Measurements from ENCODE around the gene MLC1. TPM values are rescaled to one million over a fixed set of nuclear protein-coding genes. Genes with fewer than 3 reads are reported as not detected.

Gene MLC1
- total RNA-seq, 1 donor from 2014 or later: 0.52 TPM

DNA sequence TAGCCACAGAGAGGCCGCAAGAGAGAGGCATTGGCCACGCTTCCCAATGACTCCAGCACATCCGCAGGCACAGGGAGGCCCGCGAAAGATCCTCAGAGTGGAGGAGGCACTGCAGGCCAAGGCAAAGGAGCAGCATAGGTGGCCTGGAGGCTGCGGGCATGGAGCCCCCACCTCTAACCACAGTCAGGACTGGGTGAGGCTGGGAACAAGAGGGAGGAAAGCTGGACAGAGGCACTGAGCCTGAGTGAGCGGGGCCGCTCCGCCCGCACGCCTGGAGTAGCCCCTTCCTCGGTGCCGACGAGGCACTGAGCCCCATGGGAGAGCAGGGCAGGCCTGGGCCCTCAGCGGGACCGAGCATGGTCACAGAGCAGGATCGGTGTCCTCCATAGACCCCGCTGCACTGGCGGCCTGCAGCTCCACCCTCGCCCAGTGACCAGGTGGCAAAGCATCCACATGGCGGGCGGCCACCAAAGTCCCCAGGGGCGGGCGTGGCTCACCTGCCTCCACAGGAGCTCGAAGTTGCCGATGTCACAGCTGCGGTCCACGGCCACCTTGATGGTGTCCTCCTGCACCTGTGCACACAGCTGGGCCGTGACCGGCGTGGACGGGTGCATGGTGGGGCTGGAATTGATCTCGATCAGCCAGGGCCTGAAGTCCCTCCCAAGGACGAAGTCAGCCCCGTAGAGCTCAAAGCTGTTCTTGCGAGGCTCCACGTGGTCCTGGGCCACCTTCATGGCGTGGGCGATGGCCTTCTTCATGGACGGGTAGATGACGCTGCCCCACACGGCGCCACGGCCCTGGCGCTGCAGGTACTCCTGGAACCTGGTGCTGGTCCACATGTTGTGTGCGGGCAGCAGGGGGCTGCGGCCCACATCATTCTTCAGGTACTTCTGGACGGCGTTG, 53.8 kb downstream of the MLC1 start:
- no peaks in the 10 kb centered on the region for H3K36me3 ChIP-seq (ENCODE audit: control insufficient read depth in 3 of 3, insufficient read depth in 3 of 3, low read length in 3 of 3)
- peaks cover 41 to 61% (median 55%) of the 10 kb centered on the region in 3 donors for H3K27me3 ChIP-seq (ENCODE audit: control insufficient read depth in 3 of 3, insufficient read depth in 3 of 3, low read length in 3 of 3)
- peaks cover 8 to 9% (median 8%) of the 10 kb centered on the region in 3 donors for H3K4me1 ChIP-seq (ENCODE audit: control insufficient read depth in 3 of 3, insufficient read depth in 3 of 3, low read length in 3 of 3)
- H3K9me3 ChIP-seq (ENCODE audit: control insufficient read depth in 3 of 3, low read length in 3 of 3): no peaks in the 10 kb centered on the region
- no peak overlapping the region for H3K4me3 ChIP-seq (ENCODE audit: low read length in 3 of 3)
- no peak overlapping the region for H3K27ac ChIP-seq (ENCODE audit: low read depth, low read length)
- H3K9ac ChIP-seq (ENCODE audit: low read depth in 1 of 3, low read length in 3 of 3): no peak overlapping the region

DNA sequence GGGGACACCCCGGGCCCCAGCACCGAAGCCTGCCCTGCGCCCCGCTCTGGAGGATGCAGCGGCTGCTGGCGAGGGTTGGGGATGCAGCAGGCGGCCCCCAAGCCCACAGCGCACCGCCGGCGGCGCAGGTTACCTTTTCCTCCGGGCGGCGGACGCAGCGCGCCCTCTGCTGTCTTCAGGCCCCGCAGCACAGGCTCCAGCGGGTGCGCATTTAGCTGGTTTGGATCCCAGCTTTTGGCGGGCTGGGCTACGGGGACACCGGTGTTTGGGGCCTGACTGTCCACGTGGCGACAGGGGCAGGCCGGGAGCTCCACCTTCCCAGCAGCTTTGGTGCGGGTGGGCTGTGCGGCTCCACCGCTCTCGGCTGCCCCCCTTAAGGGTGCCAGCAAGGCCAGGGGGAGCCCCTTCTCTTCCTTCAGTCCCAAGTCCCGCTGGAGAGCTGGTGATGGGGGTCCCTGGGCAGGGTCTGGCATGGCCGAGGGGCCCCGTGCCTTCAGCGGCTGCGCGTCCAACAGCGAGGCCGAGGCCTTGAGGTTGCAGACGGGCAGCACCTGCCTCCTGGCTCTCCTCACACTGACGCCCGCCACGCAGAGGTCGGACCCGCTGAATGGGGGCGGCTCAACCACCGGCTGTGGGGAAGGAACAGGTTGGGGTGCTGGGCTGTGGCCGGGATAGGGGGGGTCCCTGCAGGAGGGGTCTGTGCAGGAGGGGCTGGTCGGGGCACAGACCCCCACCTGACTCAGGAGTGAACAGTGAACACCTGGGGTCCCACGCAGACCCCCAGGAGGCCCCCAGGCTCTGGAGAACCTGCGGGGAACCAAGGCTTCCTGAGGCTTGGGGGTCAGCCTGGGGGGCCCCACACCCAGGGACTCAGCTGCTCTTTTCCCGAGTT, 54.7 kb downstream of the MLC1 start:
- Histone ChIP-seq H3K4me3 (ENCODE audit: low read length in 3 of 3) (no peak overlapping the region), H3K27me3 (ENCODE audit: control insufficient read depth in 3 of 3, insufficient read depth in 3 of 3, low read length in 3 of 3) (peaks cover 44 to 61% (median 54%) of the 10 kb centered on the region in 3 donors), H3K9me3 (ENCODE audit: control insufficient read depth in 3 of 3, low read length in 3 of 3) (no peaks in the 10 kb centered on the region), H3K27ac (ENCODE audit: low read depth, low read length) (no peak overlapping the region), H3K36me3 (ENCODE audit: control insufficient read depth in 3 of 3, insufficient read depth in 3 of 3, low read length in 3 of 3) (no peaks in the 10 kb centered on the region), H3K4me1 (ENCODE audit: control insufficient read depth in 3 of 3, insufficient read depth in 3 of 3, low read length in 3 of 3) (peaks cover 8 to 9% (median 8%) of the 10 kb centered on the region in 3 donors), H3K9ac (ENCODE audit: low read depth in 1 of 3, low read length in 3 of 3) (no peak overlapping the region)

DNA sequence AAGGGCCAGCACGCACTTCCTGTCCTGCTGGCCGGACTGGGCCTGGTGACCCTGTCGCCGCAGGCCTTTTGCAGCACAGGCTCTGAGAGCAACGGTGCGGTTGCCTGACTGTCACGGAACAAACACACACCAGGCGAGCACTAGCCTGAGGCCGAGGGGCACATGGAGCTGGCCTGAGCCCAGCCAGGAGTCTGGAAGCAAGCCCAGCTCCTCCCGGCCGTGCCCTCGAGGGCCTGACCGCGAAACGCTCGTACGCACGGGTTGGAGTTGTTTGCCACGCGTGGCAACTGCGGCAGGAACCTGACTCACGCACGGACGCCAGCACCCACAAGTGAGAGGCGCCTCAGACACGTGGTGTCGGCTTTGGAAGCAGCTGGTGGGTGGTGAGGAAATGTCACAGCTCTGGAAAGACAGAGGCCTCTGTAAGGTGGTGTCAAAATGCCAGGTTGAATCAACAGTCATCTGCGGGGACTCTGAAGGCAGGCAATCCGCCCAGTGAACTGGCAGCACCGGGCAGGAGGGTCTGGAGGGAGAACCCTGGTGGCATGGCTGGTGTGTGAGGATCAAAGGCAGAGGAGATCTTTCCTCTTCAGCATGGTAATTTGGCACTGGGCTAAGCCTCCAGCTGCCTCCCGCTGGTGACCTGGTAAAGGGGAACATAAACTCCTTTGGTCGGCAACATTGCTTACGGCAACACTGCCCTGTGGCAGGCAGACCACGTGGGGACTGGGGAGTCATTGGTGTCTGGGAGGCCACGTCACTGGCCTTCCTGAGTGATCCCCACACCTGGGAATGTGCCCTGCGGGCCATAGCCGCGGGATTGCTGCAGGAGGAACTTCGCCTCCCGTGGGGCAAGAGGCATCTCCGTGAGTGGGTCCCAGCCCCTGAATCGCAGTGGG, 57.3 kb downstream of the MLC1 start:
- Histone ChIP-seq H3K4me3 (ENCODE audit: low read length in 3 of 3) (no peak overlapping the region), H3K4me1 (ENCODE audit: control insufficient read depth in 3 of 3, insufficient read depth in 3 of 3, low read length in 3 of 3) (peaks cover 8 to 9% (median 8%) of the 10 kb centered on the region in 3 donors), H3K9ac (ENCODE audit: low read depth in 1 of 3, low read length in 3 of 3) (peak overlapping the region in 1 of 3 donors; percentile 16), H3K27me3 (ENCODE audit: control insufficient read depth in 3 of 3, insufficient read depth in 3 of 3, low read length in 3 of 3) (peaks cover 37 to 49% (median 38%) of the 10 kb centered on the region in 3 donors), H3K36me3 (ENCODE audit: control insufficient read depth in 3 of 3, insufficient read depth in 3 of 3, low read length in 3 of 3) (no peaks in the 10 kb centered on the region), H3K9me3 (ENCODE audit: control insufficient read depth in 3 of 3, low read length in 3 of 3) (no peaks in the 10 kb centered on the region), H3K27ac (ENCODE audit: low read depth, low read length) (no peak overlapping the region)

DNA sequence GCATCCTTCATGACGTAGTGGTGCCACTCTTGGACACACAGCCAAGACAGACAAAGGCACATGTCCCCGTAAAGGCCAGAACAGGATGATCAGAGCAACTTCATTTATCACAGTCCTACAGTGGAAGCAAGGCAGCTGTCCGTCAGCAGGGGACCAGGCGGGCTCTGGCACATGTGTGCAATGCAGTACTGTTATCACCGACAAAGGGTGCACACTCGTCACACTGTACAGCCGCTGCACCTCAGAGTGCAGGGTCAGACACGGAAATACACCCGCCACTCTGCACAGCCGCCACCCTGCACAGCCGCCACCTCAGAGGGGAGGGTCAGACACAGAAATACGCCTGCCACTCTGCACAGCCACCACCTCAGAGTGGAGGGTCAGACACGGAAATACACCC, 59.2 kb downstream of the MLC1 start:
- Histone ChIP-seq H3K27me3 (ENCODE audit: control insufficient read depth in 3 of 3, insufficient read depth in 3 of 3, low read length in 3 of 3) (peaks cover 28 to 41% (median 41%) of the 10 kb centered on the region in 3 donors), H3K9me3 (ENCODE audit: control insufficient read depth in 3 of 3, low read length in 3 of 3) (peaks cover 0 to 3% (median 0%) of the 10 kb centered on the region in 3 donors), H3K36me3 (ENCODE audit: control insufficient read depth in 3 of 3, insufficient read depth in 3 of 3, low read length in 3 of 3) (no peaks in the 10 kb centered on the region), H3K4me1 (ENCODE audit: control insufficient read depth in 3 of 3, insufficient read depth in 3 of 3, low read length in 3 of 3) (peaks cover 8 to 9% (median 8%) of the 10 kb centered on the region in 3 donors), H3K27ac (ENCODE audit: low read depth, low read length) (no peak overlapping the region), H3K4me3 (ENCODE audit: low read length in 3 of 3) (no peak overlapping the region), H3K9ac (ENCODE audit: low read depth in 1 of 3, low read length in 3 of 3) (no peak overlapping the region)

DNA sequence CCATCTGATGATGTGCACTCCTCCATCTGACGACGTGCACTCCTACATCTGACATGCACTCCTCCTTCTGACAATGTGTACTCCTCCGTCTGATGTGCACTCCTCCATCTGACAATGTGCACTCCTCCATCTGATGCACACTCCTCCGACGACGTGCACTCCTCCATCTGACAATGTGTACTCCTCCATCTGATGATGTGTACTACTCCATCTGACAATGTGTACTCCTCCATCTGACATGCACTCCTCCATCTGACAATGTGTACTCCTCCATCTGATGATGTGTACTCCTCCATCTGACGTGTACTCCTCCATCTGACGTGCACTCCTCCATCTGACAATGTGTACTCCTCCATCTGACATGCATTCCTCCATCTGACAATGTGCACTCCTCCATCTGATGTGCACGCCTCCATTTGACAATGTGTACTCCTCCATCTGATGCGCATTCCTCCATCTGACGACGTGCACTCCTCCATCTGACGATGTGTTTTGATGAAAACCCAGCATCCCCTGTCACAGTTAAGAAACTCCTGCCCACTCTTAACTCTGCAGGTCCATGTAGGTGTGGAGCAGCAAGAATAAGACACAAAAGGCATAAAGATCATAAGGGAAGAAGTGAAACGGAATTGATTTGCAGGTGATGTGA, 62.9 kb downstream of the MLC1 start:
- Histone ChIP-seq H3K27me3 (ENCODE audit: control insufficient read depth in 3 of 3, insufficient read depth in 3 of 3, low read length in 3 of 3) (peaks cover 35 to 39% (median 39%) of the 10 kb centered on the region in 3 donors), H3K4me1 (ENCODE audit: control insufficient read depth in 3 of 3, insufficient read depth in 3 of 3, low read length in 3 of 3) (no peaks in the 10 kb centered on the region), H3K9me3 (ENCODE audit: control insufficient read depth in 3 of 3, low read length in 3 of 3) (peaks cover 0 to 3% (median 2%) of the 10 kb centered on the region in 3 donors), H3K27ac (ENCODE audit: low read depth, low read length) (no peak overlapping the region), H3K4me3 (ENCODE audit: low read length in 3 of 3) (no peak overlapping the region), H3K9ac (ENCODE audit: low read depth in 1 of 3, low read length in 3 of 3) (no peak overlapping the region), H3K36me3 (ENCODE audit: control insufficient read depth in 3 of 3, insufficient read depth in 3 of 3, low read length in 3 of 3) (no peaks in the 10 kb centered on the region)

DNA sequence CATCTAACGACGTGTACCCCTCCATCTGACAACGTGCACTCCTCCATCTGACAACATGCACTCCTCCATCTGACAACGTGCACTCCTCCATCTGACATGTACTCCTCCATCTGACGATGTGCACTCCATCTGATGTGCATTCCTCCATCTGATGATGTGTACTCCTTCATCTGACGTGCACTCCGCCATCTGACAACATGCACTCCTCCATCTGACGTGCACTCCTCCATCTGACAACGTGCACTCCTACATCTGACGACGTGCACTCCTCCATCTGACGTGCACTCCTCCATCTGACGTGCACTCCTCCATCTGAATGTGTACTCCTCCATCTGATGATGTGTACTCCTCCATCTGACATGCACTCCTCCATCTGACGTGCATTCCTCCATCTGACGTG, 64.6 kb downstream of the MLC1 start:
- Histone ChIP-seq H3K27me3 (ENCODE audit: control insufficient read depth in 3 of 3, insufficient read depth in 3 of 3, low read length in 3 of 3) (peaks cover 44 to 48% (median 44%) of the 10 kb centered on the region in 3 donors), H3K9ac (ENCODE audit: low read depth in 1 of 3, low read length in 3 of 3) (no peak overlapping the region), H3K36me3 (ENCODE audit: control insufficient read depth in 3 of 3, insufficient read depth in 3 of 3, low read length in 3 of 3) (no peaks in the 10 kb centered on the region), H3K27ac (ENCODE audit: low read depth, low read length) (no peak overlapping the region), H3K9me3 (ENCODE audit: control insufficient read depth in 3 of 3, low read length in 3 of 3) (peaks cover 0 to 3% (median 2%) of the 10 kb centered on the region in 3 donors), H3K4me1 (ENCODE audit: control insufficient read depth in 3 of 3, insufficient read depth in 3 of 3, low read length in 3 of 3) (no peaks in the 10 kb centered on the region), H3K4me3 (ENCODE audit: low read length in 3 of 3) (no peak overlapping the region)

DNA sequence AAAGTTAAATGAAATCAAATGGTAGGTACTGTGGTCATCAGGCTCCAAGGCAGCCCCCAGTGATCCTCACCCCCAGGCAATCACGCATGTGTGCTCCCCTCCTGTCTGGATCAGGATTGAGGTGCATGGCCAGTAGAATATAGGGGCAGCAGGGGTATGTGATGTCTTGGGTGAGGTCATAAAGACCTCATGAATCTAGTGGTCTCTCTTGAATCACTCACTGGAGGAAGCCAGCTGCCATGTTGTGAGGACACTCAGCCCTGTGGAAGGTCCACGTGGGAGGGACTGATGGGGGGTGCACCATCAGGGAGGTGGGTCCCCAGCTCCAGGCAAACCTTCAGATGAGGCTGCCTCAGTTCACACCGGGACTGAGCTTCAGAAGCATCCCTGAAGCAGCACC, 65.9 kb downstream of the MLC1 start:
- Histone ChIP-seq H3K27me3 (ENCODE audit: control insufficient read depth in 3 of 3, insufficient read depth in 3 of 3, low read length in 3 of 3) (peaks cover 43 to 49% (median 48%) of the 10 kb centered on the region in 3 donors), H3K36me3 (ENCODE audit: control insufficient read depth in 3 of 3, insufficient read depth in 3 of 3, low read length in 3 of 3) (no peaks in the 10 kb centered on the region), H3K9me3 (ENCODE audit: control insufficient read depth in 3 of 3, low read length in 3 of 3) (peaks cover 0 to 3% (median 2%) of the 10 kb centered on the region in 3 donors), H3K27ac (ENCODE audit: low read depth, low read length) (no peak overlapping the region), H3K9ac (ENCODE audit: low read depth in 1 of 3, low read length in 3 of 3) (no peak overlapping the region), H3K4me3 (ENCODE audit: low read length in 3 of 3) (no peak overlapping the region), H3K4me1 (ENCODE audit: control insufficient read depth in 3 of 3, insufficient read depth in 3 of 3, low read length in 3 of 3) (no peaks in the 10 kb centered on the region)

DNA sequence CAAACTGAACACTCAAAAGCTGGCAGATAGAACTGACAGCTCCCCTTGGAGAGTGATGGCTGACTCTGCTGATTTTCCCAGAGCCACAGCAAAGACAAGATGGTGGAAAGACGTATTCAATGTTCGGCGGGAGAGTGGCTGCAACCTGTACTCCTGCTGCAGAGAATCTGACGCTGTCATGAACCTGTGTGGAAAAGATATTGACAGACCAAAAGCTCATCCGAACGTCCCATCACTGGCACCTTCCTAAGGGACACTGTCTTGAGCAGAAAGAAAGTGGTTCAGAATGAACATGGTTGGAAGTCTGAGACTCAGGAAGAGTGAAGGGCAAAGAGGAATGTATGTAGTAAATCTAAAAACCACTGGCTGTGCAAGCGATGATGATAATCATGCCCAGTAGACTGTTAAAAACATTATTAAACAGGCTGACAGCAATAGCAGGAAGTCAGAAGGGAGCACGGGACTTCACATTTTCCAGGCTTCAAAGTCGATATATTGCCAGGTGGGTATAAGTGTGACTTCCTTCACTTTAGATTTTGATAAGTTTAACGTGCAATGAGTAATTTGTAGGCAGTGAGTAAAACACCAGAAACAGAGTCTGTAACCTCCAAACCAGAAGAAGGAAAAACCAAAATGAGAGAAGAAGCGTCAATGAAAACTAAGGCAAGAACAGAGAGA, 66.5 kb downstream of the MLC1 start:
- Histone ChIP-seq H3K27me3 (ENCODE audit: control insufficient read depth in 3 of 3, insufficient read depth in 3 of 3, low read length in 3 of 3) (peaks cover 49 to 54% (median 53%) of the 10 kb centered on the region in 3 donors), H3K9me3 (ENCODE audit: control insufficient read depth in 3 of 3, low read length in 3 of 3) (peaks cover 0 to 3% (median 2%) of the 10 kb centered on the region in 3 donors), H3K27ac (ENCODE audit: low read depth, low read length) (no peak overlapping the region), H3K4me3 (ENCODE audit: low read length in 3 of 3) (no peak overlapping the region), H3K9ac (ENCODE audit: low read depth in 1 of 3, low read length in 3 of 3) (no peak overlapping the region), H3K36me3 (ENCODE audit: control insufficient read depth in 3 of 3, insufficient read depth in 3 of 3, low read length in 3 of 3) (no peaks in the 10 kb centered on the region), H3K4me1 (ENCODE audit: control insufficient read depth in 3 of 3, insufficient read depth in 3 of 3, low read length in 3 of 3) (no peaks in the 10 kb centered on the region)

Data from skeletal muscle tissue (tissue), 4 donors.